Cortex of kidney (tissue), 1 donor: ENCODE data around the gene DHRSX.
"Not testable (repeated sequence)": the region's sequence is repeated elsewhere in the genome, so short reads cannot be mapped to it uniquely, and the experiment has no call there.

Experiments
- DNase-seq: peaks from one replicate; lab custom pipeline; 2025; lab: John Stamatoyannopoulos, UW

Gene DHRSX

GRCh38 chrX:2456091-2456490, 44.7 kb downstream of the DHRSX start:
- DNase-seq = not testable (repeated sequence)

DNA sequence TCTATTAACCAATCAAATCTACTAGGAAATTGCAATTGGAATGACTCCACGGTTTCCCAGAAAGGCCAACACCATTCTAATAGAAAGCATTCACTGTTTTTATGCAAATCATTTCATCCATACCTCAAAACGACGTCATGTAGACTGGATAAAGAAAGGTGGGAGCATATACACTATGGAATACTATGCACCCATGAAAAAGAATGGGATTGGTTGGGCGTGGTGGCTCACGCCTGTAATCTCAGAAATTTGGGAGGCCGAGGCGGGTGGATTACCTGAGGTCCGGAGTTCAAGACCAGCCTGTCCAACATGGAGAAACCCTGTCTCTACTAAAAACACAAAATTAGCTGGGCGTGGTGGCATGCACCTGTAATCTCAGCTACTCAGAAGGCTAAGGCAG, 46.2 kb downstream of the DHRSX start:
- DNase-seq = not testable (repeated sequence)

GRCh38 chrX:2452799-2453198, 48.0 kb downstream of the DHRSX start:
- DNase-seq = no peak

- no peak for DNase-seq
Measured at GRCh38 chrX:2452317-2452784, 48.4 kb downstream of the DHRSX start.

DNA sequence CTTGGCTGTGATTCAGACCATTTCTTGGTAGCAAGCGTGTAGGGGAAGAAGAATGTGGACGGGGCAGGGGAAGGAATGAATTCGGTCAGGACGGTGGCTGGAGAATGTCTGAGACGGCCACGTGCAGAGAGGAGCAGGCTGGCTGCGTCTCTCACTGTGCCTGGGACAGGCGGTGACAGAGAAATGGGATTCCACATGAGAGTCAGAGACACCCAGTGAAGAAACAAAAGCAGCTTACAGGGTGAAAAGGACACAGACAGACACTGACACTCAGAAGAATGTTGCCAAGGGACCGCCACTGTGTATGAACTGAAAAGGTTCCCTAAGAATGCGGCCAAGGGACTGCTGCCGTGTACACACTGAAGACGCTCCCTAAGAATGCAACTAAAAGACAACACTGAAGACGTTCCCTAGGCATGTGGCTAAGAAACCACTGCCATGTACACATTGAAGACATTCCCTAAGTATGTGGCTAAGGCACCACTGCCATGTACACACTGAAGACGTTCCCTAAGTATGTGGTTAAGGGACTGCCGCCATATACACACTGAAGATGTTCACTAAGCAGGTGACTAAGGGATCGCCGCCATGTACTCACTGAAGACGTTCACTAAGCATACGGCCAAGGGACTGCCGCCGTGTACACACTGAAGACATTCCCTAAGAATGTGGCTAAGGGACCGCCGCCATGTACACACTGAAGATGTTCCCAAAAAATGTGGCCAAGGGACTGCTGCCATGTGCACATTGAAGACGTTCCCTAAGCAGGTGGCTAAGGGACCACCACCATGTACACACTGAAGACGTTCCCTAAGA, 49.1 kb downstream of the DHRSX start:
- DNase-seq = no peak

GRCh38 chrX:2450681-2451080, 50.1 kb downstream of the DHRSX start:
- no peak for DNase-seq

GRCh38 chrX:2449135-2449886, 51.5 kb downstream of the DHRSX start:
- DNase-seq = no peak

- DNase-seq = no peak
Measured at GRCh38 chrX:2447484-2447883, 53.3 kb downstream of the DHRSX start.

DNA sequence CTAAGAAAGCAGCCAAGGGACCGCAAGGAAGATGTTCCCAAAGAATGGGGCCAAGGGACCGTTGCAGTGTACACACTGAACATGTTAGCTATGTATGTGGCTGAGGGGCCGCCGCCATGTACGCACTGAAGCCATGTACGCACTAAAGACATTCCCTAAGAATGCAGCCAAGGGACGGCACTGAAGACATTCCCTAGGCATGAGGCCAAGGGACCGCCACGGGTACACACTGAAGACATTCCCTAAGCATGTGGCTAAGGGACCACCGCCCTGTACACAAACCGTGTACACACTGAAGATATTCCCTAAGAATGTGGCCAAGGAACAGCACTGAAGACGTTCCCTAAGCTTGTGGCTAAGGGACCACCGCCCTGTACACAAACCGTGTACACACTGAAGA, 54.0 kb downstream of the DHRSX start:
- no peak for DNase-seq

- no peak for DNase-seq
Measured at GRCh38 chrX:2445662-2446623, 54.8 kb downstream of the DHRSX start.

DNA sequence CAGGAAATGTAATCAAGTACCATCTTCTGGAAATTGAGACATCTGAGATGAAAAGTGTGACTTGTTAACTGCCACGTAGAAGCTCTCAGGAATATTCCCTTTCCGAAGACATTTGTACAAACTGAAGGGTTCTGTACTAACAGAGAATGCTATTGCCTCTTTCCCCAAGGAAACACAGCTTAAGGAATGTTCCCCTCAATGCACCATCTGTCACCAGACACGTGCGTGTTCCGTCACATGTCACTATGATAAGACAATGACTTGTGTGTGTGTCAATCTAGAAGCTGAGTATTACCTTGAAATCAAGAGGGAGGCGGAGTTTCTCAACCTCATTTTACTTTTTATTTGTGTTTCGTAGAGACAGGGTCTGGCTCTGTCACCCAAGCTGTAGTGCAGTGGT, 58.1 kb downstream of the DHRSX start:
- DNase-seq = no peak

DNA sequence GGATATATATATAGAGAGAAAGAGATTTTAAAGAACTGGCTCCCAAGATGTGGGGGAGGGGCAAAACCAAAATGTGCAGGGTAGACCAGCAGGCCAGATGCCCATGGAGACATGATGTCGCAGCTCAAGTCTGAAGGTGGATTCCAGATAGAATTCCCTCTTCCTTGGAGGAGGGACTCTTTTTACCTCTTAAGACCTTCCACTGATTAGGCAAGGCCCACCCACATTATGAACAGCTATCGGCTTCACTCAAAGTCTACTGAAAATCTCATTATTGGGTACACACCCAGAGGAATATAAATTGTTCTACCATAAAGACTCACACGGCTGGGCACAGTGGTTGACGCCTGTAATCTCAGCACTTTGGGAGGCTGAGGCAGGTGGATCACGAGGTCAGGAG, 59.3 kb downstream of the DHRSX start:
- DNase-seq = no peak

- no peak for DNase-seq
Measured at GRCh38 chrX:2439613-2440012, 61.2 kb downstream of the DHRSX start.

GRCh38 chrX:2435465-2435864, 65.3 kb downstream of the DHRSX start:
- DNase-seq = no peak

- no peak for DNase-seq
Measured at GRCh38 chrX:2434270-2435163, 66.3 kb downstream of the DHRSX start.

DNA sequence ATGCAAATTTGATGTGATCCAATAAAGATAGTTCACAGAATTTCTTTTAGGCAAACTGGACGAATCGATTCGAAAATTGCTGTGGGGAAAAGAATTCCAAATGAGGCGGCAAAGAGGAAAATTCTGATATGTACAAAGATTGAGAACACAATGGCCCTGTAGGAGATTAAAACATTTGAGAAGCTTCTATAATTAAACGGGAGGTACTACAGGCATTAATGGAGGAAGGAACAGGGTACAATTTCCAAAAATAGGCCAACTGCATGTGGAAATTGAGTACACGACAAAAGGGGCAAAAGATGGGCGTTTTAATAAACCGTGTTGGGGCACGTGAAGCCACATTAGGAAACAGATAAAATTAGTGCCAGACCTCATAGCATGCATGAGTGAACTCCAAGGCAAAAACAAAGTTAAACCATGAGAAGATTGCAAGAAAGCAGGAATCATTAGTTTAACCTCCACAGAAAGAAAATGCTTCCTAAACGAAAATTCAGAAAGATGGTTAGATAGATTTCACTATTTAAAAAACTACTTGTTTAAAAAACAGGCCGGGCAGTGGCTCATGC, 68.4 kb downstream of the DHRSX start:
- DNase-seq = no peak

GRCh38 chrX:2430265-2430825, 70.4 kb downstream of the DHRSX start:
- no peak for DNase-seq

GRCh38 chrX:2427737-2428136, 73.0 kb downstream of the DHRSX start:
- DNase-seq = no peak

- no peak for DNase-seq
Measured at GRCh38 chrX:2427147-2427546, 73.6 kb downstream of the DHRSX start.

- no peak for DNase-seq
Measured at GRCh38 chrX:2426289-2426882, 74.4 kb downstream of the DHRSX start.
